ENCODE measurements around the gene TXN2.

Gene TXN2

GRCh38 chr22:36464715-36465231, 16.7 kb downstream of the TXN2 start:
- Histone ChIP-seq H3K9me3 (no peaks in the 10 kb centered on the region), H3K4me3 (ENCODE audit: low read depth in 1 of 2, low read length in 1 of 2) (no peak overlapping the region), H3K36me3 (no peaks in the 10 kb centered on the region), H3K27me3 (no peaks in the 10 kb centered on the region), H3K27ac (no peak overlapping the region), H3K4me1 (ENCODE audit: control insufficient read depth in 1 of 2, insufficient read depth in 1 of 2, low read depth in 1 of 2, low read length in 1 of 2) (peaks cover 23 to 40% of the 10 kb centered on the region in 2 experiments)
- no peak for TF ChIP-seq CTCF (IDR thresholded peaks at IDR 0.05)

- Histone ChIP-seq H3K27ac (no peak overlapping the region), H3K4me3 (ENCODE audit: low read depth in 1 of 2, low read length in 1 of 2) (no peak overlapping the region), H3K27me3 (no peaks in the 10 kb centered on the region), H3K4me1 (ENCODE audit: control insufficient read depth in 1 of 2, insufficient read depth in 1 of 2, low read depth in 1 of 2, low read length in 1 of 2) (peaks cover 22 to 35% of the 10 kb centered on the region in 2 experiments), H3K36me3 (no peaks in the 10 kb centered on the region), H3K9me3 (no peaks in the 10 kb centered on the region)
- no peak for TF ChIP-seq CTCF (IDR thresholded peaks at IDR 0.05)
Observed at GRCh38 chr22:36463783-36464184, 17.7 kb downstream of the TXN2 start.

- H3K27ac ChIP-seq = no peak overlapping the region
- peaks cover 19 to 42% of the 10 kb centered on the region in 2 experiments for H3K4me1 ChIP-seq (ENCODE audit: control insufficient read depth in 1 of 2, insufficient read depth in 1 of 2, low read depth in 1 of 2, low read length in 1 of 2)
- H3K9me3 ChIP-seq = no peaks in the 10 kb centered on the region
- no peaks in the 10 kb centered on the region for H3K27me3 ChIP-seq
- no peak for TF ChIP-seq CTCF (IDR thresholded peaks at IDR 0.05)
- no peaks in the 10 kb centered on the region for H3K36me3 ChIP-seq
- H3K4me3 ChIP-seq (ENCODE audit: low read depth in 1 of 2, low read length in 1 of 2) = no peak overlapping the region
Observed at GRCh38 chr22:36461665-36462649, 19.5 kb downstream of the TXN2 start.

GRCh38 chr22:36460202-36460601, 21.2 kb downstream of the TXN2 start:
- no peak for TF ChIP-seq CTCF (IDR thresholded peaks at IDR 0.05)
- Histone ChIP-seq H3K36me3 (no peaks in the 10 kb centered on the region), H3K27me3 (no peaks in the 10 kb centered on the region), H3K27ac (no peak overlapping the region), H3K4me1 (ENCODE audit: control insufficient read depth in 1 of 2, insufficient read depth in 1 of 2, low read depth in 1 of 2, low read length in 1 of 2) (peaks cover 24 to 44% of the 10 kb centered on the region in 2 experiments), H3K4me3 (ENCODE audit: low read depth in 1 of 2, low read length in 1 of 2) (no peak overlapping the region), H3K9me3 (no peaks in the 10 kb centered on the region)

GRCh38 chr22:36457688-36458450, 23.6 kb downstream of the TXN2 start:
- Histone ChIP-seq H3K4me1 (ENCODE audit: control insufficient read depth in 1 of 2, insufficient read depth in 1 of 2, low read depth in 1 of 2, low read length in 1 of 2) (peaks cover 46 to 57% of the 10 kb centered on the region in 2 experiments), H3K36me3 (no peaks in the 10 kb centered on the region), H3K27ac (peak overlapping the region; percentile 99), H3K9me3 (no peaks in the 10 kb centered on the region), H3K27me3 (no peaks in the 10 kb centered on the region), H3K4me3 (ENCODE audit: low read depth in 1 of 2, low read length in 1 of 2) (no peak overlapping the region)
- TF ChIP-seq CTCF (IDR thresholded peaks at IDR 0.05) = no peak

Measured in neutrophil (primary cell).